Lower lobe of right lung (tissue), 2 donors: ENCODE results near the gene CNIH3. TPM values are rescaled to one million over a fixed set of nuclear protein-coding genes. Genes with fewer than 3 reads are reported as not detected.

Experiments
- ATAC-seq, 2 donors: fragments of 200-7000 bp; cut with Tn5 transposase; one replicate each; pipeline ENCODE4 v1.9.1; 2020 to 2022; ENCODE audit warnings: mild to moderate bottlenecking in 2 of 2, moderate library complexity in 2 of 2
- DNase-seq: peaks from one replicate; pipeline ENCODE4 v3.0.0-alpha.2; 2020
- H3K27ac ChIP-seq: fragments of 200-600 bp; one replicate; pipeline ENCODE4 v1.8.0; 2022
- H3K27me3 ChIP-seq: fragments of 200-600 bp; one replicate; pipeline ENCODE4 v1.8.0; 2022; ENCODE audit warnings: low read depth
- H3K36me3 ChIP-seq: fragments of 200-600 bp; one replicate; pipeline ENCODE4 v1.8.0; 2022; ENCODE audit warnings: mild to moderate bottlenecking
- H3K4me1 ChIP-seq: fragments of 200-600 bp; one replicate; pipeline ENCODE4 v1.8.0; 2022
- H3K4me3 ChIP-seq: fragments of 200-600 bp; one replicate; pipeline ENCODE4 v1.8.0; 2022; ENCODE audit warnings: mild to moderate bottlenecking
- H3K9me3 ChIP-seq: fragments of 200-600 bp; one replicate; pipeline ENCODE4 v1.8.0; 2022
- CTCF ChIP-seq: fragments of 200-600 bp; IDR thresholded peaks from one replicate; pipeline ENCODE4 v1.8.0; 2022; ENCODE audit warnings: antibody characterized with exemption, mild to moderate bottlenecking
- intact Hi-C: fragments of 100-400 bp; cut with DNase I; formaldehyde crosslinking; loops from one replicate; pipeline ENCODE4 v1.11.0; 2022
- total RNA-seq: library from RNA; stranded (reverse); fragmentation: NEBNext Ultra II Directional; extraction: Animal tissue kit (Norgen Biotek cat#: 25700); gene quantifications from one replicate; pipeline ENCODE4 v1.2.1, GENCODE V29; 2021
- donor health status: DM: no; HTN: yes; CAD: no; lungs with severe emphysema.

The CNIH3 gene
- total RNA-seq, 1 donor from 2014 or later, result 2.1 TPM

GRCh38 chr1:224591326-224591725, 24.8 kb upstream of the CNIH3 start:
- no peak overlapping the region for H3K4me3 ChIP-seq
- intact Hi-C loops, result no loop called here
- DNase-seq (no peak), ATAC-seq (no peak)
- no peaks in the 10 kb centered on the region for H3K36me3 ChIP-seq
- H3K9me3 ChIP-seq, result no peaks in the 10 kb centered on the region
- H3K27ac ChIP-seq, result no peak overlapping the region
- peaks cover 17% of the 10 kb centered on the region for H3K4me1 ChIP-seq
- TF ChIP-seq CTCF, result no peak
- no peaks in the 10 kb centered on the region for H3K27me3 ChIP-seq

GRCh38 chr1:224592636-224593582, 23.2 kb upstream of the CNIH3 start:
- ATAC-seq (peak in 1 of 2 donors; percentile 59), DNase-seq (no peak)
- Histone ChIP-seq H3K4me1 (peaks cover 17% of the 10 kb centered on the region), H3K36me3 (no peaks in the 10 kb centered on the region), H3K27me3 (no peaks in the 10 kb centered on the region), H3K9me3 (no peaks in the 10 kb centered on the region), H3K27ac (no peak overlapping the region), H3K4me3 (no peak overlapping the region)
- intact Hi-C loops, result no loop called here
- TF ChIP-seq CTCF, result no peak

GRCh38 chr1:224594360-224594759, 21.8 kb upstream of the CNIH3 start:
- Histone ChIP-seq H3K36me3 (no peaks in the 10 kb centered on the region), H3K9me3 (no peaks in the 10 kb centered on the region), H3K4me1 (peaks cover 17% of the 10 kb centered on the region), H3K4me3 (no peak overlapping the region), H3K27me3 (no peaks in the 10 kb centered on the region), H3K27ac (no peak overlapping the region)
- intact Hi-C loops, result no loop called here
- no peak for TF ChIP-seq CTCF
- ATAC-seq, result no peak
- no peak for DNase-seq

- Histone ChIP-seq H3K4me1 (peaks cover 17% of the 10 kb centered on the region), H3K27ac (no peak overlapping the region), H3K9me3 (no peaks in the 10 kb centered on the region), H3K27me3 (no peaks in the 10 kb centered on the region), H3K4me3 (no peak overlapping the region), H3K36me3 (no peaks in the 10 kb centered on the region)
- intact Hi-C loops, result no loop called here
- DNase-seq (no peak), ATAC-seq (no peak)
- no peak for TF ChIP-seq CTCF
These were observed 21.3 kb upstream of the CNIH3 start for GRCh38 chr1:224594851-224595250.

GRCh38 chr1:224605482-224606181, 10.5 kb upstream of the CNIH3 start:
- H3K9me3 ChIP-seq, result no peaks in the 10 kb centered on the region
- H3K27ac ChIP-seq, result no peak overlapping the region
- no peak for TF ChIP-seq CTCF
- no peak for ATAC-seq
- H3K36me3 ChIP-seq, result no peaks in the 10 kb centered on the region
- H3K4me3 ChIP-seq, result no peak overlapping the region
- intact Hi-C loops, result no loop called here
- H3K4me1 ChIP-seq, result no peaks in the 10 kb centered on the region
- no peaks in the 10 kb centered on the region for H3K27me3 ChIP-seq
- no peak for DNase-seq
